HCT116 (cell line): ENCODE results near the gene OCA2. TPM values are rescaled to one million over a fixed set of nuclear protein-coding genes. Genes with fewer than 3 reads are reported as not detected.

ENCODE experiments used
- ATAC-seq: fragments of 200-7000 bp; cut with Tn5 transposase; 2 replicates; pipeline ENCODE4 v1.9.1; 2020; ENCODE audit warnings: mild to moderate bottlenecking, moderate library complexity
- BruUV-seq: library from RNA; stranded (reverse); fragments of 400-500 nt; replicated peaks from 2 replicates; lab custom pipeline; 2021; lab: Mats Ljungman, UMichigan
- CTCF ChIA-PET: fragments of 300-600 bp; sonication (Branson Sonifier 250); formaldehyde crosslinking; loops from one replicate; lab custom pipeline; 2021; ENCODE audit warnings: antibody characterized with exemption; lab: Charles Lee
- POLR2A ChIA-PET: fragments of 300-600, 350-600 bp; sonication (Branson Sonifier 250); formaldehyde crosslinking; loops from one replicate; lab custom pipeline; 2021; ENCODE audit warnings: antibody characterized with exemption; lab: Charles Lee
- RAD21 ChIA-PET, 2 experiments: fragments of 300-600 bp; sonication (Branson Sonifier 250); formaldehyde crosslinking; loops; one replicate each; lab custom pipeline; 2023; ENCODE audit warnings: low total read pairs in 2 of 2; ENCODE audit not compliant: uncharacterized antibody in 2 of 2, unreplicated experiment in 2 of 2, low non-redundant PET in 1 of 2; lab: Charles Lee
- DNase-seq: peaks from one replicate; pipeline ENCODE4 v3.0.0-alpha.2; 2010; ENCODE audit warnings: low read depth, low spot score
- H2AFZ ChIP-seq: fragments of 200-600 bp; shearing (Covaris generic), sonication (generic); 2 replicates; pipeline ENCODE4 v1.6.1; 2017; ENCODE audit warnings: low read depth, mixed run types, mixed read lengths, antibody characterized with exemption, low read length; ENCODE audit not compliant: poor library complexity, severe bottlenecking
- H3K27ac ChIP-seq: 2 replicates; pipeline ENCODE4 v1.5.1; 2012; ENCODE audit warnings: low read depth, low read length
- H3K27me3 ChIP-seq: fragments of 200-600 bp; sonication (generic); 2 replicates; pipeline ENCODE4 v1.6.1; 2016; ENCODE audit warnings: mixed run types, low read length, mixed read lengths; ENCODE audit not compliant: insufficient read depth
- H3K36me3 ChIP-seq, 2 experiments: fragments of 200-500 bp in 1 of 2; fragments of 200-600 bp in 1 of 2; sonication (Bioruptor generic) in 1 of 2; sonication (generic) in 1 of 2; 2 replicates each; pipeline versions ENCODE4 v1.5.1 to v1.6.1; 2014 to 2016; ENCODE audit warnings: low read length in 2 of 2, inconsistent platforms in 1 of 2, mixed read lengths in 1 of 2, mixed run types in 1 of 2; ENCODE audit not compliant: insufficient read depth in 2 of 2, control insufficient read depth in 1 of 2
- H3K4me1 ChIP-seq, 2 experiments: fragments of 200-600 bp in 1 of 2; sonication (generic) in 1 of 2; 2 replicates each; pipeline versions ENCODE4 v1.5.1 to v1.6.1; 2012 to 2017; ENCODE audit warnings: low read length in 2 of 2, inconsistent platforms in 1 of 2, mild to moderate bottlenecking in 1 of 2, mixed read lengths in 1 of 2, mixed run types in 1 of 2, moderate library complexity in 1 of 2; ENCODE audit not compliant: insufficient read depth in 2 of 2, control insufficient read depth in 1 of 2
- H3K4me2 ChIP-seq: fragments of 200-600 bp; sonication (generic); 2 replicates; pipeline ENCODE4 v1.6.1; 2017; ENCODE audit warnings: mixed run types, low read length, mixed read lengths
- H3K4me3 ChIP-seq, 2 experiments: fragments of 200-600 bp in 1 of 2; sonication (generic) in 1 of 2; replicated peaks in 1 of 2; 2 replicates each; pipeline ENCODE4 v1.5.1; 2011 to 2016; ENCODE audit warnings: low read length in 2 of 2, control low read depth in 1 of 2, low read depth in 1 of 2, mild to moderate bottlenecking in 1 of 2, mixed read lengths in 1 of 2, mixed run types in 1 of 2
- H3K79me2 ChIP-seq: fragments of 200-600 bp; sonication (generic); 2 replicates; pipeline ENCODE4 v1.6.1; 2017; ENCODE audit warnings: mild to moderate bottlenecking, mixed run types, low read length, moderate library complexity, mixed read lengths; ENCODE audit not compliant: insufficient read depth
- H3K9ac ChIP-seq: fragments of 200-600 bp; sonication (generic); 2 replicates; pipeline ENCODE4 v1.6.1; 2016; ENCODE audit warnings: low read length, mixed read lengths
- H3K9me2 ChIP-seq: fragments of 200-600 bp; sonication (generic), shearing (Covaris generic); 2 replicates; pipeline ENCODE4 v1.6.1; 2017; ENCODE audit warnings: mixed run types, mild to moderate bottlenecking, moderate library complexity; ENCODE audit not compliant: insufficient read depth
- H3K9me3 ChIP-seq, 2 experiments: fragments of 200-500 bp in 1 of 2; fragments of 200-600 bp in 1 of 2; sonication (Bioruptor generic) in 1 of 2; sonication (generic) in 1 of 2; 2 replicates each; pipeline ENCODE4 v1.6.1; 2014 to 2017; ENCODE audit warnings: low read length in 2 of 2, mixed read lengths in 2 of 2, inconsistent platforms in 1 of 2, low read depth in 1 of 2, mild to moderate bottlenecking in 1 of 2, mixed run types in 1 of 2, moderate library complexity in 1 of 2; ENCODE audit not compliant: control insufficient read depth in 1 of 2, insufficient read depth in 1 of 2
- H4K20me1 ChIP-seq: fragments of 200-600 bp; sonication (generic), shearing (Covaris generic); 2 replicates; pipeline ENCODE4 v1.6.1; 2017; ENCODE audit warnings: mixed run types, mild to moderate bottlenecking, moderate library complexity; ENCODE audit not compliant: insufficient read depth
- POLR2A ChIP-seq: IDR thresholded peaks from 2 replicates; pipeline ENCODE4 v1.7.0; 2011; ENCODE audit warnings: borderline replicate concordance; ENCODE audit not compliant: insufficient read depth, insufficient read length; ENCODE audit errors: extremely low read depth
- REST ChIP-seq: IDR thresholded peaks from 2 replicates; pipeline ENCODE4 v1.6.1; 2012; ENCODE audit warnings: low read depth
- SIN3A ChIP-seq: IDR thresholded peaks from 2 replicates; pipeline ENCODE4 v1.6.1; 2012; ENCODE audit warnings: low read depth
- SP1 ChIP-seq: IDR thresholded peaks from 2 replicates; pipeline ENCODE4 v1.6.1; 2012; ENCODE audit warnings: low read depth
- SRF ChIP-seq: IDR thresholded peaks from 2 replicates; pipeline ENCODE4 v1.6.1; 2012; ENCODE audit warnings: low read depth
- ZBTB33 ChIP-seq: IDR thresholded peaks from 2 replicates; pipeline ENCODE4 v1.6.1; 2011; ENCODE audit warnings: mild to moderate bottlenecking, low read length, moderate library complexity; ENCODE audit not compliant: insufficient replicate concordance; ENCODE audit errors: extremely low read depth
- ZFX ChIP-seq: fragments of 450-650 bp; IDR thresholded peaks from 2 replicates; pipeline ENCODE4 v1.6.1; 2017
- ZNF274 ChIP-seq: fragments of 200-500 bp; sonication (Bioruptor generic); IDR thresholded peaks from 2 replicates; pipeline ENCODE4 v1.6.1; 2014; ENCODE audit warnings: mild to moderate bottlenecking, low read depth, low read length, inconsistent platforms
- intact Hi-C: fragments of 100-400 bp; cut with micrococcal nuclease; formaldehyde crosslinking; loops from 2 replicates; pipeline ENCODE4 v1.10.0; 2022
- total RNA-seq: library from RNA; stranded (reverse); gene quantifications from one replicate; pipeline ENCODE4 v1.2.1, GENCODE V29; 2021; ENCODE audit not compliant: unreplicated experiment

OCA2 gene
- total RNA-seq, 1 experiment from 2014 or later, result not detected

- TF ChIP-seq ZFX, result no peak
- TF ChIP-seq SIN3A, result no peak
- TF ChIP-seq ZNF274, result no peak
- TF ChIP-seq SRF, result no peak
- no peak for TF ChIP-seq SP1
These were observed 213.9 kb downstream of the OCA2 start (continued) for GRCh38 chr15:27885201-27885600.

- Histone ChIP-seq H3K4me1 (no peaks in the 10 kb centered on the region), H3K9me2 (no peaks in the 10 kb centered on the region), H4K20me1 (no peaks in the 10 kb centered on the region), H3K27ac (no peak overlapping the region), H3K4me2 (no peak overlapping the region), H3K79me2 (no peaks in the 10 kb centered on the region), H3K9ac (no peak overlapping the region), H3K9me3 (peaks cover 9 to 26% of the 10 kb centered on the region in 2 experiments; a peak in 2 of 4 replicates), H2AFZ (no peak overlapping the region), H3K4me3 (no peak overlapping the region), H3K36me3 (no peaks in the 10 kb centered on the region), H3K27me3 (no peaks in the 10 kb centered on the region)
- no peak for TF ChIP-seq SRF
- TF ChIP-seq ZFX, result no peak
- no peak for TF ChIP-seq ZBTB33
- no peak for TF ChIP-seq POLR2A
- no peak for TF ChIP-seq REST
- BruUV-seq, result no TSS peak
- ATAC-seq (no peak), DNase-seq (no peak)
- ChIA-PET RAD21 (no interaction called here), POLR2A (no interaction called here), CTCF (no interaction called here)
- intact Hi-C loops, result no loop called here
These were observed 214.4 kb downstream of the OCA2 start for GRCh38 chr15:27884726-27885125.
